HUDEP-2 (cell line): ENCODE results near the gene SERPINA4.
"Not testable (repeated sequence)": the region's sequence is repeated elsewhere in the genome, so short reads cannot be mapped to it uniquely, and the experiment has no call there.

Source experiments
- DNase-seq, 76 experiments: peaks; one replicate each; lab custom pipeline; 2025; ENCODE audit not compliant: unreplicated experiment in 76 of 76; lab: John Stamatoyannopoulos, UW

Gene SERPINA4

DNA sequence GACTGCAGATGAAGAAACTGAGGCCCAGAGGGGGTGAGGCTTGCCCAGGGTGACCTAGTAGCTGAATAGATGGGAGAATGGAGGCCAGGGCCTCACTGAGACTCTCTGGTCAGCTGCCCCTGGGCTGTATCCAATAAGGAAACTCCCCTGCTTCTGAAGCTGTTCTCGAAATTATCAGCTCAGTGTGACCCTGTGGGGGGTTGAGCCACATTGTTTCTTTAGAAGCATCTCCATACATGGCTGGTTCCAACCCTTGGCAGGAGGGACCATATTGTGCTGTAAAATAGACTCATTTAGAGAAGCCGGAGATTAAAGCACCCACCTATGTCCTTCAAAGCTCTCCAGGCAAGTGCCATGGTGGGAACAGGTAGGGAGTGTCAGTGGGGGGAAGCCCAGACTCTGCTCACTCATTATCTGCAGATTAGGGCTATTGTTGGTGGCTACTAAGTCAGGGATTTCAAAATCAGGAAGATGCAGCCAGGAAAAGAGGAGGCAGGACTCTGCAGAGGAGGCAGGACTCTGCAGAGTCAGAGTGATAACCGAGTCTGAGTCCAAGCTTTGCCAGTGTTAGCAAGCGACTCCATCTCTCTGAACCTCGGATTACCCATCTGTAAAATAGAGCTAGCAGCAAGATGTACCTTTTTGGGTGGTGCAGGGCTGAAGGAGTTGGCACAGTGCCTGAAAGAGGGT, 23.5 kb downstream of the SERPINA4 start:
- DNase-seq: no peak

DNA sequence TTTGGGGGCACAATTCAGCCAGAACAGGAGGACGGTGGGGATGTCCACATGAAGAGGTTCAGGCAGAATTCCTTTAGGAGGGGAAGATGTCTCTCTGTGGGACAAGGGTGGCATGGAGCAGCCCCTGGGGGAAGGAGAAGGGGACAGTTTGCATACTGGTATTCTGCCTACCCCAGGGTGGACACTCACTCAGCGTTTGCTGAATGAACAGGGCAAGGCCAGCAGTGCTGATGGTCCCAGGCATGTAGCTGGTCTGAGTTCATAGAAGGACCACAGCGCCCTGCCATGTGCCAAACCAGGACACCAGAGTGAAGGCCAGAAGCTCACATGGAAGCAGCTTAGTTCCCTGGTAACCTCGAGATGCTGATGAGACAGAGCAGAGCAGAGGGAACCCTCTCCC, 25.4 kb downstream of the SERPINA4 start:
- no peak for DNase-seq

DNA sequence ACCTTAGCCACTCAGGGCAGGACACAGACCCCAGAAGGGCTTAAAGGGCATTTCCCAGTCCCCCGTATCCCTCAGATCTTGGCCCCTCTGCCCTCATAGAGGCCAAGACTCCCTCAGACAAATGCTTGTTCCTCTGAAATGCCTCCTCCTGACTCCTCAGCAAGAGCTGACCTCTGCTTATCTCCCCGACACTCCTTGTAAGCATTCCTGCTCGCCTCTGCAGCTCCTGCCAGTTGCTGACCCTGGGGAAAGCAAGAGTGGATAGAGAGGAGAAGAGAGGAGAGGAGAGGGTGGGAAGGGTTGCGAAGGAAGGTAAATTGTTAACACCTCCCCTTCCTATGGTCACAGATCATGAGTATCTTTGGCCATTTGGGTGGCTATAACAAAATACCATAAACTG, 27.1 kb downstream of the SERPINA4 start:
- DNase-seq: no peak

DNA sequence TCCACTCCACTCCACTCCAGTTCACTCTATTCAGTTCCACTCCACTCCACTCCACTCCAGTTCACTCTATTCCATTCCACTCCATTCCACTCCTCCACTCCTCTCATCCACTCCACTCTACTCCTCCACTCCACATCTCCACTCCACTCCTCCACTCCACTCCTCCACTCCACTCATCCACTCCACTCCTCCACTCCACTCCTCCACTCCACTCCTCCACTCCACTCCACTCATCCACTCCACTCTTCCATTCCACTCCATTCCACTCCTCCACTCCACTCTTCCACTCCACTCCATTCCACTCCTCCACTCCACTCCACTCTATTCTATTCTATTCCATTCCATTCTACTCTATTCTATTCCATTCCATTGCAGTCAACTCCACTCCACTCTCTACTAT, 29.8 kb downstream of the SERPINA4 start:
- no peak for DNase-seq

DNA sequence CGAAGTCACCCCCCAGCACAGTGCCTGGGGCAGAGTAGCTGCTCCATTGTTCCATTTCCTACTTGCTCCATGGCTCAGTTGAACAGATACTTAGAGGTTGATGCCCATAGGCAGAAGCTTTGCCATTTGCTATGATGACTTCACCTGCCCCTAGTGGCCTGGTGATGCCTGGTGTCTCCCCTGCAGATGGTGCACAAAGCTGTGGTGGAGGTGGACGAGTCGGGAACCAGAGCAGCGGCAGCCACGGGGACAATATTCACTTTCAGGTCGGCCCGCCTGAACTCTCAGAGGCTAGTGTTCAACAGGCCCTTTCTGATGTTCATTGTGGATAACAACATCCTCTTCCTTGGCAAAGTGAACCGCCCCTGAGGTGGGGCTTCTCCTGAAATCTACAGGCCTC, 30.6 kb downstream of the SERPINA4 start:
- DNase-seq: no peak

DNA sequence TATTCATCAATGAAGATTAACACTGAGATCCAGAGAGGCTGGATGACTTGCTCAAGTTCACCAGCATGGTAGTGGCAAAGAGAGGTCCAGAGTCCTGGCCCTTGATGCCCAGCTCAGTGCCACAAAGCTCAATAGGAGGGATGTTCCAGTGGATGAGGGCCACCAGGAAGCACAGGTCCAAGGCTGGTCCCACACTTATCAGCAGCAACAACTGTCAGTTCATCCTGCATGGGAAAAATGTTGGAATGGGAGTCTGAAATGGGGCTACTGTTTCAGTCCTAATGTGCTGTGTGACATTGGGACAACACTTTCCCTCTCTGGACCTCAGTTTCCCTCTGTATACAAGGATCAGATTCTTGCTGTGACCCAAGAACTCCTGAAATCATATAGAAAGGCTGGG, 31.2 kb downstream of the SERPINA4 start:
- no peak for DNase-seq

DNA sequence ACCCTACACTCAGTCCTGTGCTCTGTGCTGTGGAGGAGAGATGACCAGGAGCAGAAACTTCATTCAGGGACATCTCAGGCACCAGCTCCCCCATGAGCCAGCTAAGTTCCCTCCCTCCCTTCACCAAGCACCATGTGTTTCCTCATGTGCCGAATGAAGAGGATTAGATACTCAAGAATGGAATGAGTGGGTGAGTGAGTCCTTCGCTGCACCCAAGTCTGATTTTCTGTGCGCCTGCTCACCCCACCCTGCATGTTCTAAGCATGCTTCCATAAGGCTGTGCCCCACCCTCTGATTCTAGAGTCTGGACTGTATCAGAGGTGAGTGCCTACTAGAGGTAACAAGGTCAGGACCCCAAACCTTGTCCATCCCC, 32.1 kb downstream of the SERPINA4 start:
- no peak for DNase-seq

DNA sequence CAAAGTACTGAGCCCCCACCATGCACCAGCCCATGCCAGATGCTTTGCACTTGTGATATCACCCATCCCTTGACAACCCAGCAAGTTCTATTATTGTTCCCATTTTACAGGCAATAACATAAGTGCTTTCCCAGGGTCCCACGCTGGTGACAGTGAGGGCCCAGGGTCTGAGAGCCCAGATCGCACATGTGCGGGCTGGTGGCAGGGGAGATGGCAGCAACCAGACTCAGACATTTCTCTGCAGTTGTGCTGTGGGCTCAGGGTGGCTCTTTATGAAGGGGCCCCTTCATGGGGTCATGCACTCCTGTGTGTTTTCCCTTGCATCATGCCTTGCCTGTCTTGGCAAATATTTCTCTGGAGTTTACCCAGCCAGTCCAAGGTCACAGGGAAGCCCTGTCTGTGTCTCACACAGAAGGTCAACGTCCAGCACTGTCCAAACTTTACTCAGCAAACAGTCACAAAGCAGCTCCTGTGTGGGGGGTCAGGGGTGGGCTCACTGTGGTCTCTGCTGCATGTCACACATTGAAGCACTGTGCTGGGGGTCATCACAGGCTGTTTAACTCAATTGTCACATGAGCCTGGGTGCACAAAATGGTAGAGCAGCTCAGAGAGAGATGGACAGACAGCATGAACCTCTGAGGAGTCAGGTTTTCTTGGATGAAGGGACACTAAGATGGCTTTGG, 32.6 kb downstream of the SERPINA4 start:
- DNase-seq: no peak

DNA sequence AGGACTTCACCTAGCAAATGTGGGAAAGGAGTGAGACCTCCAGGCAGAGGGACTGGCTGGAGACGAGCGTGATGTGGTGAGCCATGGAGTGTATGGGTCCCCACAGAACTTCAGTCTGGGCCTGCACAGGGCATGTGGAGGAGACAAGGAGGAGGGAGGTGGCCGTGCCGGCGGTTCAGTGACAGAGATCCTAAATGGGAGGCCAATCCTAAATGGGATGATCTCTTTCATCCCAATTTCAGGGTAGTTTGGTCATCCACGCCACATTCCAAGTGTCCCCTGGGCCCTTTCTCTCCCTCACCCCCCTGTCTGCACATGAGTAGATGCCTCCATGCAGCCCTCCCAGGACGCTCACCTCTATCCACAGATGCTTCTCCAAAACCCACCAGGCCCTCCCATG, 33.2 kb downstream of the SERPINA4 start:
- DNase-seq: no peak

DNA sequence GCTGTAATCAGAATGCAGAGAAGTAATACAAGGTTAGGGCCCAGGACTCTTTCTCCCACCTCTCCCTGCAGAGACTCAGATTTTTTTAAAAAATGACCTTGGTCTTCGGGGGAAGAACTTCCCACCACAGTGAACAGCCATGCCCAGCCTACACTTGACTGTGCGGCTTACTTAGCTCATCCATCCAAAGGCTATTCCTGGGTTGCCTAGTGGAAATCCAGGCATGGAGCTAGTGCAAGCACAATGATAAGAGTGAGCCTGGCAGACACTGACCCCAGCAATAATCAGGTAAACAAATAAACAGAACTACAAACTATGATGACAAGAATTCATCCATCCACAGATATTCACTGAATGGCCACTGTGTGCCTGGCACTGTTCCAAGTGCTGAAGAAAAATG, 34.7 kb downstream of the SERPINA4 start:
- no peak for DNase-seq

DNA sequence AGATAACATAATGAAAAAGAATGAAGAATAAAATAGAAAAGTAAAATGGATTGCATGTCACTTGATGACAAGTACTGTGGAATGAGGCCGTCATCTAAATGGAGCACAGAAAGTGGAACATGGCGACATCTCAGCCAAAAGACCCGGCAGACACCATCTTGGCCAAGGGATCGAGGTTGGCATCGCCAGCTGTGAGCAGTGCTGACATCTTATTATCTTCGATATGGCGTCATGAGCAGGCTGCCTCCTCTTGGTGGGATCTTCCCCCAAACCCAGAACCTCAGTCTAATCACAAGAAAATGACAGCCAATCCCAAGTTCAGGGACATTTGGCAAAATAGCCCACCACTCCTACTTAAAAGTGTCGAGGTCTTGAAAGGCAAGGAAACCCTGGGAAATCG, 35.1 kb downstream of the SERPINA4 start:
- DNase-seq: no peak

DNA sequence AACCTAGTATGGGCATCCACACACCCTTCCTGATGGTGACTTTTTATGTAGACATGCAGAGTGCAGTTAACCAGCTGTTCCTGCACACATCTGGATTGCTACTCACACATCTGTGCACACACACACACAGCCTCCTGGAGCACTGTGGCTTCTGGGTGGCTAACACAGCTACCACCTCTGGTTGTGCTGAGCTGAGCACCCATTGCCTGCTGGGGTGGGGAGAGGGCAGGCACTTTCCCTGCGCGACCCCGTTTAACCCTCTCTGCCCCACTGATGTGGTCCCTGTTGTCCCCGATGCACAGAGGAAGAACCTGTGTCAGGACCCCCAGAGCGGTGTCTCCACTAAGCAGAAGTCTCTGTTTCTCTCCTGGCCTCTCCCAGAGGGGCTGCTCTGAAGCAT, 36.5 kb downstream of the SERPINA4 start:
- no peak for DNase-seq

DNA sequence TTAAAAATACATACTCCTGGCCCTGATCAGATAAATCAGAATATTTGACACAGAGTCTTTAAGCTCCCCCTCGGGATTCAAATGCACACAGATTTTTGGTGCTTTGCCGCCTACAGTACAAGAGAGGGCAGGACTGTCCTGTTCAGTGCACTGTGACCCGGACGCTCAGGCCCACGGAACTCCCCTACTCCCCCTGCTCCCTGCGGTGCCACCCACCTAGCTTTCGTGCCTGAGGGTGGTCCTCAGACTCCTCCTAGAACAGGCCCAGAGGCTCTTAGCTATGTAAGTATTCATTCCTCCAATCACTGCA, 37.2 kb downstream of the SERPINA4 start:
- DNase-seq: no peak

DNA sequence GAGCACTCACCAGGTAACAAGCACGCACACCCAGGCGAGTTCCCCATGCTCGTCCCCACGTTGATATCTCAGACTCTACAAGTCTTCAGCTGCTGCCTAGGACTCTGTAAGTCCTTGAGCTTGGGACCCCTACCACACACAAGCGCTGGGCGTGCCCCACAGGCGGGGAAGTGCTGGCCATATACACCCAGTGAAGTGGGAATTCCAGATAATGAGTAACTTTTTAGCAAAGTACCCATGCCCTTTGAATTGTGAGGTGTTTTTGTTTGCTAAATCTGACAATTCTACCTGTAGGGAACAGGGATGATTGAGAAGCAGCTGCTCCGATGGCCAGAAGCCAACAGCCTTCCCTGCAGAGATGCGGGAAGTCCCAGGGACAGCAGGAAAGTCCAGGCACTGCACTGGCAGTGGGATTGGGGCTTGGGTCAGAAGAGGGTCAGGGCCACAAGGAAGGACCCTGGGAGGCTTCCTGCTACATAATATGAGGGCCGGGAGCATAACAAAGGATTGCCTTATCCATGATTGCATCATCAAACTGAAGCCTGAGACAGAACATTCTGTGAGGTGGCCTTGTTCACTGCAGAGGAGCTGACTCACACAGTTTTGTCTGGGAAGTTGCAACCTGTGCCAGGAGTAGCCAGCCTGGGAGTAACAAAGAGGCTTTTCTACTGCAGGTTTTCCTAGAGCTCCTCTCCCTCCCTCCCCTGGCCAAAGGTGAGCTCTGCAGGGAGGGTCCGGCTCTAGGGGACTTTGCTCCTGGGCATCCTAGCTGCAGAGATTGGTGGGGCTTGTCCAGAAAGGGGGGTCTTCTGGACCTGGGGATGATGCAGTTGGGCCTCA, 37.8 kb downstream of the SERPINA4 start:
- DNase-seq: no peak

DNA sequence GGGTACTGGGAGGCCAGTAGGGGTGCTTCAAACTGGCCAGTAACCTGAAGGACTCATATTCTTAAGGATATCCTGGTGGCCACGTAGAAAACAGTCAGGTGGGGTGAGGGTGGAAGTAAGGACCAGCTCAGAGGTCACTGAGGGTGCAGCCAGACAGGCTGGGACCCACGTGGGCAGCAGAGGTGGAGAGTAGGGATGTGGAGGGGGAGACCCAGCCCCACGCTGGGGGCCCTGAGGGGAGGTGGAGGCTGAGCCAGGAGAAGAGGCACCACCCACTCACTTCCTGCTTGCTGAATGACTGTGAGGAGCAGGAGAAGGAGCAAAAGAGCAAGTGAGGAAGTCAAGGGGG, 38.4 kb downstream of the SERPINA4 start:
- DNase-seq: no peak

DNA sequence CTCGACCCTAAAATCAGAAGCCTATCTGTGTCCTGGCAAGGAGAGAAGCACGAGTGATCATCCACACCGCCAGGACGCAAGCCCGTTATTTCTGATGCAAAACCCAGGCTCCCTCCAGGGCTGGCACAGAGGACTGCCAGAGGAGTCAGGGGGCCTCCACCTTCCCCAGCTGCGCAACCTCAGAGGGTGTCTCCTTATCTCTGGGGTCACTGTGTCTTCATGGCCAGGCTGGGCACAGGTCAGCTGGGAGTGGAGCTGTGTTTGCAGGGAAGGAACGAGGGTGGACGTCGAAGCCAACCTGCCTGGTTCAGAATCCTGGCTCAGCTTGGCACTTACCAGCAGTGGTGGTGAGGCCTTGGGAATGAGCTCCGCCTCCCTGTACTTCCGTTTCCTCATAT, 38.9 kb downstream of the SERPINA4 start:
- DNase-seq: no peak

DNA sequence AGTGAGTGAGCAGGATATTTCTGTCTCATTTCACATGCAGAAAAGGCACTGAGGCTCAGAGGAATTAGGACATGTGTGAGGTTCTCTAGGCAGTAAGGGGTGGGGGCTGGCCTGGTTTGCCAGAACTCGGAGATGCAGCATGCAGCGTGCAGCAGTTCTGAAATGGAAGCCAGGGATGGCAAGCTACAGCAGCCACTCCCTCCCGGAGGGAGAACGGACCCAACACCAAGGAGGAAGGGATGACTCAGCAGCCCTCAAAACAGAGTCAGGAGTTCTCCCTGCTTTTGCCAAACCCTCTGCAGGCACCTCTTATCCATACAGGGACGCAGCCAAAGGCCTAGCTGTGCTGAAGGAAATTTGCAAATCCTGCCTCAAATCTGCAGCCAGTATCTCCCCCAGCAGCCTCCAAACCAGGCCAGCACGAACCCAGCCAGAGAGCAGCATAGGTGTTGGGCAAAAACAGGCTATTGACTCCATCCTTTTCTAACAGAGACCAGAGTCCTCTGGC, 40.7 kb downstream of the SERPINA4 start:
- no peak for DNase-seq

DNA sequence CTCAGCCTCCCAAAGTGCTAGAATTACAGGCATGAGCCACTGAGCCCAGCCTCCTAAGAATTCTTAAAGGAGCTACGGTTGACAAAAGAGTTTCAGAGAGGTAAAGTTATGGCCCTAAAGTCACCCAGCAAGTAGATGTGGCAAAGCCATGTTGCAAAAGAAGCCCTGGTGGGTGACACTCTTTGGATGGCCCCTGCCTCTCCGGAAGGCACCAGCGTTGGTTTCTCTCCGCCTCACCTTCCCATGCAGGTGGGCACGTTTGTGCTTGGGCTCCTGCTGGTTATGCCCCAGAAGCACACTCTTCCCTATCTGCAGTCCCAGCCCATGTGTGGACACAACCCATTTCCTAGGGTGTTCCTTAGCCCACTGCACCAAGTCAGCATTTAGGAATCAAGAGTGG, 41.5 kb downstream of the SERPINA4 start:
- DNase-seq: no peak

DNA sequence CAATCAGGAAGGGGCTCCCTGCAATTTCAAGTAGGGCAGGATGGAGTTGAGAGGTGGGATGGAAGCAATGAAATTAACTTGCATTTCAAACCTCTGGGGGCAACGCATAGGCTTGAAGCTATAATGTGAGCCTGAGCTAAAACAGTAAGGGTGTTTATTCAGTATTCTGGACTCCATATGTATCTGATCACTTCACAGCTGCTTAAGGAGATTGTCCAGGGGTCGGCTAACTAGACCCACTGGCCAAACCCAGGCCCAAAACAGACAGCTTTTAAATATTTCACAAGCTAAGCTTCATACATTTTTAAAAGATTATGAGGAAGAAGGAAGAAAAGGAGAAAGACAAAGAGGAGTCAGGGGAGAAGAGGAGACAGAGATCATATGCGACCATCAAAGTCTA, 44.1 kb downstream of the SERPINA4 start:
- DNase-seq: no peak

DNA sequence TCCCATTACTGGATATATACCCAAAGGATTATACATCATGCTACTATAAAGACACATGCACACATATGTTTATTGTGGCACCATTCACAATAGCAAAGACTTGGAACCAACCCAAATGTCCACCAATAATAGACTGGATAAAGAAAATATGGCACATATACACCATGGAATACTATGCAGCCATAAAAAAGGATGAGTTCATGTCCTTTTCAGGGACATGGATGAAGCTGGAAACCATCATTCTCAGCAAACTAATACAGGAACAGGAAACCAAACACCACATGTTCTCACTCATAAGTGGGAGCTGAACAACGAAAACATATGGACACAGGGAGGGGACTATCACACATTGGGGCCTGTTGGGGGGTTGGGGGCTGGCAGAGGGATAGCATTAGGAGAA, 47.7 kb downstream of the SERPINA4 start:
- not testable (repeated sequence) for DNase-seq

DNA sequence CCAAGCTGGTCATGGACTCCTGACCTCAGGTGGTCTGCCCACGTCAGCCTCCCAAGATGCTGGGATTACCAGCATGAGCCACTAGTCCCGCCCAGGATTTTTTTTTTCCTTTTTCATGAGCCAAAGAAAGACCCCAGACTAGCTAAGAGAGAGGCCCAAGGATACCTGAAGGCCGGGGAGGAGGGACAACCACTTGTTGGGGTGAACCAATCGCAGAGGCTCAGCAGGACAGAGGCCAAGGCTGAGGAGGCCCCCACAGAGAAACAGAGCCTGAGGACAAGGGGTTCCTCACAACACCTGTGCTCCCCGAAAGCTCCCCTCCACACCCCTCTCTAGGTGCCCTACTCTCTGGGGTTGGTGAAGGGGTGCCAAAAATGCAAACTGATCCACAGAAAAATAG, 49.9 kb downstream of the SERPINA4 start:
- DNase-seq: no peak

DNA sequence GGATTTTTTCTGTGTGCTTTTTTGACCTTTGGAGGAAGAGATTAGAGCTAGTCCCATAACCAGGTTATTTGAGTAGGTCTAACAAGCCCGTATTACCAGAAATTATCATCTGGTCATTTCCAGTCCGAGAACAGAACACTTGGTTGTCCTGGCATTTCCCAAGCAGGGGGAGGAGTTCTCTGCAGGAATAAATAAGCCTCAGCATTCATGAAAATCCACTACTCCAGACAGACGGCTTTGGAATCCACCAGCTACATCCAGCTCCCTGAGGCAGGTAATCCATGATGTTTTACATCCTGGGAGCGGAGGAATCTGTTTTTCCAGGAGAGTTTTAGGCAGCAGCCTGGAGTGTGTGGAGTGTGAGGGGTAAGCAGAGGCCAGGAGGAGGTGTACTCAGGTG, 50.9 kb downstream of the SERPINA4 start, which contains the start of gene SERPINA3:
TSS of gene SERPINA3 (plus strand) at position 218 of the 400 bp plus-strand sequence. CDS start 2,051 bp downstream, outside the sequence.
- DNase-seq: no peak
